Left kidney (tissue), 2 donors: ENCODE data around the gene HOXB13. TPM values are rescaled to one million over a fixed set of nuclear protein-coding genes. Genes with fewer than 3 reads are reported as not detected.
A peak's percentile ranks its signal among the peaks of the same experiment; 100 is the strongest.

Experiments used
- DNase-seq: peaks from one replicate; pipeline ENCODE4 v3.0.0-alpha.2; 2013
- polyA plus RNA-seq: library from polyadenylated mRNA; unstranded; fragments of 120-200 nt; gene quantifications from one replicate; pipeline ENCODE4 v1.2.1, GENCODE V29; 2013; ENCODE audit not compliant: insufficient read length

Gene HOXB13
- polyA plus RNA-seq, 1 donor: not detected

- DNase-seq: no peak
These were observed 17.4 kb downstream of the HOXB13 start for GRCh38 chr17:48711128-48711527.

- no peak for DNase-seq
These were observed 23.9 kb downstream of the HOXB13 start for GRCh38 chr17:48704361-48705248.

GRCh38 chr17:48701864-48702532, 26.6 kb downstream of the HOXB13 start:
- no peak for DNase-seq

DNA sequence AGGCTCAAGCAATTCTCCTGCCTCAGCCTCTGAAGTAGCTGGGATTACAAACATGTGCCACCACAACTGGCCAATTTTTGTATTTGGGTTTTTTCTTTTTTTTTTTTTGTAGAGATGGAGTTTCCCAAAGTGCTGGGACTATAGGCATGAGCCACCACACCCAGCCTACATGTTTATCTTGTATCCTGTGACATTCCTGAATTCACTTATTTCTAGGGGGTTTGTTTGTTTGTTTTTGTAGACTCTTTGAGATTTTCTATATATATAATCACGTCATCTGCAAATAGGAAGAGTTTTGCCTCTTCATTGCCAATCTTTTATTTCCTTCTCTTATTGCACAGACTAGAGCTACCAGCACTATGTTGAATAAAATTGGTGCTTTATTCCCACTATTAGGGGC, 35.4 kb downstream of the HOXB13 start:
- no peak for DNase-seq

DNA sequence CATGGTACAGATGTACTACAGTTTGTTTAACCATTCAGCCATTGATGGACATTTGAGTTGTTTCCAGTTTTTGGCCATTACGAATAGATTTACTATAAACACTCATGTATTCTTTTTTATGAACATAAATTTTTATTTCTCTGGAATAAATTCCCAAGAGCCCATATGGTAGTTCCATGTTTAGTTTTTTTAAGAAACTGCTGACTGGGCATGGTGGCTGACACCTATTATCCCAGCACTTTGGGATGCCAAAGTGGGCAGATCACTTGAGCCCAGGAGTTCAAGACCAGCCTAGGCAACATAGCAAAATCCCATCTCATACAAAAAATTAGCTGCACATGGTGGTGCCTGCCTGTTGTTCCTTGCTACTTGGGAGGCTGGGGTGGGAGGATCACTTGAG, 36.5 kb downstream of the HOXB13 start:
- DNase-seq: no peak

GRCh38 chr17:48690655-48691054, 37.9 kb downstream of the HOXB13 start:
- no peak for DNase-seq

- DNase-seq: no peak
These were observed 46.9 kb downstream of the HOXB13 start for GRCh38 chr17:48681609-48682008.

GRCh38 chr17:48679385-48680096, 49.0 kb downstream of the HOXB13 start:
- no peak for DNase-seq

GRCh38 chr17:48678141-48678971, 50.2 kb downstream of the HOXB13 start:
- DNase-seq: peak; percentile 69

DNA sequence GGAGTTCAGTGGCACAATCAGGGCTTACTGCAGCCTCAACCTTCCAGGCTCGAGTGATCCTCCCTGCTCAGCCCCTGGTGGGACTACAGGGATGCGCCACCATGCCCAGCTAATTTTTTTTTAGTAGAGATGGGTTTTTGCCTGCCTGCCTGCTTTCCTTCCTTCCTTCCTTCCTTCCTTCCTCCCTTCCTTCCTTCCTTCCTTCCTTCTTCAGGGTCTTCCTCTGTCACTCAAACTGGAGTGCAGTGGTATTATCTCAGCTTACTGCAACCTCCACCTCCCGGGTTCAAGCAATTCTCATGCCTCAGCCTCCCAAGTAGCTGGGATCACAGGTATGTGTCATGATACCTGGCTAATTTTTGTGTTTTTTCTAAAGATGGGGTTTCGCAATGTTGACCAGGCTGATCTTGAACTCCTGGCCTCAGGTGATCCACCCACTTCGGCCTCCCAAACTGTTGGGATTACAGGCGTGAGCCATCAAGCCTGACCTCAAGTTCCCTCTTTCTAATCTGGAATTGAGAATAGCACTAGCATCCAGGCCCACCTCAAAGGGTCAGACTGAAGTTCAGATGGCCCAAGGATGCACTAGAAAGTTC, 51.5 kb downstream of the HOXB13 start:
- no peak for DNase-seq

Other genes with a start within 250 kb of the HOXB13 start
- gene HOXB1, start 197.7 kb downstream of the HOXB13 start, polyA plus RNA-seq: 0.38 TPM
- gene HOXB2, start 183.6 kb downstream of the HOXB13 start, polyA plus RNA-seq: 45.4 TPM
- gene HOXB4, start 150.4 kb downstream of the HOXB13 start, polyA plus RNA-seq: 16.8 TPM
- 224 TPM for gene HOXB3, start 138.5 kb downstream of the HOXB13 start, polyA plus RNA-seq
- 38.2 TPM for gene HOXB5, start 135.0 kb downstream of the HOXB13 start, polyA plus RNA-seq
- 98.2 TPM for gene HOXB6, start 123.8 kb downstream of the HOXB13 start, polyA plus RNA-seq
- gene HOXB7, start 117.7 kb downstream of the HOXB13 start, polyA plus RNA-seq: 39.8 TPM
- gene HOXB8, start 113.5 kb downstream of the HOXB13 start, polyA plus RNA-seq: 44.8 TPM
- 65.6 TPM for gene HOXB9, start 102.4 kb downstream of the HOXB13 start, polyA plus RNA-seq
- gene PRAC1, start 6.2 kb downstream of the HOXB13 start, polyA plus RNA-seq: not detected
- gene PRAC2, start 5.6 kb downstream of the HOXB13 start, polyA plus RNA-seq: not detected
- 0.35 TPM for gene TTLL6, start 88.5 kb upstream of the HOXB13 start, polyA plus RNA-seq
- 94.4 TPM for gene CALCOCO2, start 102.3 kb upstream of the HOXB13 start, polyA plus RNA-seq
- gene ATP5MC1, start 164.0 kb upstream of the HOXB13 start, polyA plus RNA-seq: 146 TPM
- gene UBE2Z, start 179.7 kb upstream of the HOXB13 start, polyA plus RNA-seq: 105 TPM
- 104 TPM for gene SNF8, start 216.1 kb upstream of the HOXB13 start, polyA plus RNA-seq
- gene GIP, start 239.8 kb upstream of the HOXB13 start, polyA plus RNA-seq: not detected